HG02981 (cell line): ENCODE results near the gene KRT28.

Experiments used
- ATAC-seq: cut with Tn5 transposase; IDR thresholded peaks from one replicate; pipeline ENCODE4 v1.9.1; 2021; ENCODE audit warnings: mild to moderate bottlenecking, moderate library complexity; ENCODE audit not compliant: unreplicated experiment

KRT28 gene, protein sequence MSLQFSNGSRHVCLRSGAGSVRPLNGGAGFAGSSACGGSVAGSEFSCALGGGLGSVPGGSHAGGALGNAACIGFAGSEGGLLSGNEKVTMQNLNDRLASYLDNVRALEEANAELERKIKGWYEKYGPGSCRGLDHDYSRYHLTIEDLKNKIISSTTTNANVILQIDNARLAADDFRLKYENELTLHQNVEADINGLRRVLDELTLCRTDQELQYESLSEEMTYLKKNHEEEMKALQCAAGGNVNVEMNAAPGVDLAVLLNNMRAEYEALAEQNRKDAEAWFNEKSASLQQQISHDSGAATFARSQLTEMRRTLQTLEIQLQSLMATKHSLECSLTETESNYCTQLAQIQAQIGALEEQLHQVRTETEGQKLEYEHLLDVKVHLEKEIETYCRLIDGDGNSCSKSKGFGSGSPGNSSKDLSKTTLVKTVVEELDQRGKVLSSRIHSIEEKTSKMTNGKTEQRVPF

DNA sequence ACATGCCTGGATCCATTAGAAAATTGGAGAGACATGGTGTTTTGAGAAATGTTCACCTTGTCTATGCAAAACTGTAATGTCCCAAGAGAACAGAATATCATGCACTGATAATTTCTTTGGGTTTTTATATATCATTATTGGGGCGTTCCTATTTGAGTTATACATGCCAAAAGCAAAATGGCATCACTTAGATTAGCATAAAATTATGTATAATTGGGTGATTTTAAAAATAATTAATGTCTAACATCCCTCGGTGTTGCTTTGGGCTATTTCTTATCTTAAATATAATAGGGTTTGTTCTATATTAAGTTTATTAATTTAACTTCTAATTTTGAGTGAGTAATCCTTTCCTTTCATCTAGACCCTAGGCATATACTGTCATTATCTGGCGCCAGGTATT lies at the start of gene KRT28:
KRT28 (minus strand) TSS at position 101 of the 400 bp plus-strand sequence; CDS start at position 35, 66 bp downstream.
- no peak for ATAC-seq

DNA sequence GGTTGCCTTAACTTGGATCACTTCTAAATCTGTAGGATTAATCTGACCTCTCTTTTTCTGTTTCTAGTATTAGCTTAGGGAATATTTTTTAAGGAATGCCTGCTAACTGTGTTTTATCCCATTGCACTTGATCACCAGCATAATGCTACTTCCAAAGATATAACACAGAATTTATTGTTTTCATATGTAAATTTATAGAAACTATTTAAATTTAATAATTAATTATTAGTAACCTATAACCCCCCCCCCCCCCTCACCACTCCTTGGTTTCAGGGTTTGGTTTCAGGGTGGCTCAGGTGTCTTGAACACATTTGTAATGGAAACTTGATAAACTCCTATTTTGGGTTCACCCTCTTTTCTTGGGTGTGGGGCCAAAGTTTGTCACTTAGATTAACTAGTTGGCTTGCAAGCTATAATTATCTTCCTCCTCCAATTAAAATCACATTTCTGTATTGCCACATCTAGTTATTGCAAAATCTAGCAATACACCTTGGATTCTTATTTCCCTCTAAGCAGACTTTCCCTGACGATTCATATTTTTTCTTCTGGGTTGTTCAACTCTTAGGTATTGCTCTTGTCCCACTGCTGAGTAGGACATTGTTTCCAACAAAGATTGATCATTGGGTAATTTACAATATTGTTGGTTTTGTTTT lies 49.0 kb upstream of the KRT28 start:
- ATAC-seq = no peak

DNA sequence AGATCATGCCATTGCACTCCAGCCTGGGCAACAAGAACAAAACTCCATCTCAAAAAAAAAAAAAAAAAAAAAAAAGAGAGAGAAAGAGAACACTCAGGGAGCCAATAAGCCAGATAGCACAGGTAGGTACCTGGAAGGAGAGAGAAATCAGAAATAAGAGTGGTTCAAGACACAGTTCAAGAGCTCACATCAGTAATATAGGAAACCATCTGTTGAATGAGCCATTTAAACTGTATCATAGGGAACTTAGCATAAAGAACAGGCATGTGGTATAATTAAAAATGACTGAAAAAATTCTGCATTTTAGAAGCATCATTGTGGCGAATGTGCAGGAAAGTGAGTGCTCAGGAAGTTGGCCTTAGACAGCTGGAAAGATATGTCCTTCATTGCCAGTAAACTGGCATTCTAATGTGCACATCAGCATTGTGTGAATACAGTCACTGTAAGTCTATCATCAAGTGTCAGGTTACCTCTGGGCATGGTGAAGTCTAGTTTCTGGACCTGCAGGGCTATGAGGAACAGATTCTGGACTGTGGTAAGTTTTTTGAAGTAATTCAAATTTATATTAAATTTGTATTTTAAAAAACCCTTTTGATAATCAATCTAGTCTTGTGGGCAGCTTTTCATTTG lies 46.9 kb upstream of the KRT28 start:
- no peak for ATAC-seq

DNA sequence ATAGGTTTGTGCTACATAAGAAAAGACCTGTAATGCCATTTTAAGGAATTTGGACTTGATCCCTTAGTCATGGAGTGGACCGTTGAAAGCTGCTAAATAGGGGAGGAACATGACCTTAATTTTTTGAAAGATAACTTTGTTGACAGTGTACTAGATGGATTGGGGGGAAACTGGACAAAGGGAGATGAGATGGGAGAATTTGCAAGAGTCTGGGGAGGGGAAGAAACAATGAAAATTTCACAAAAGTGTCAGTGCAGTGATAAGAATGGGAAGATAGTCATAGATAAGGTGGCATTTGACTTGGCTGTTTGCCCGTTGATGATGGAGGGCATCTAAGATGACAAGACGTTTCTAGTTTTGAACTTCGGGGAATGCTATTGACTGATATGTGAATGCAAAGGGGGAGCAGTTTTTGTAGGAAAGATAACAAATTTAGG lies 44.9 kb upstream of the KRT28 start:
- no peak for ATAC-seq

DNA sequence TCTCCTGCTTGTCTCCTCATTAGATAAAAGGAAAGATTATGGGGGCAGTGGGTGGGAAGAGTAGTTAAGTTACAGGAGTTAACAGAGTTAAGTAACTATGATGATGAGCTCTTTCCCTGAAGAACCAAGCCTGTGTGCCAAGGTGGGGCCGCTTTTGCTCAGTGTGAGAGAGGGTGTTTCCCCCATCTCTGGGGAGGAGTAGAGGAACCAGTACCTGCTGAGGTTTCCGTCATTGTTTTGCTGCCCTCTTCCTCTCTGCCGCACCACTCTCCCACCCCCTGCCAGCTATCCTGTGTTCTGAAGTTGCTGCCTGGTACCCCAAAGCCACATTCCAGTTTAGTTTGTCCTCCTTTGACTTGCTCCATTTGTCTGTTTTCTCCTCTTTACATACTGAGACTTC lies 43.5 kb upstream of the KRT28 start:
- ATAC-seq = no peak

DNA sequence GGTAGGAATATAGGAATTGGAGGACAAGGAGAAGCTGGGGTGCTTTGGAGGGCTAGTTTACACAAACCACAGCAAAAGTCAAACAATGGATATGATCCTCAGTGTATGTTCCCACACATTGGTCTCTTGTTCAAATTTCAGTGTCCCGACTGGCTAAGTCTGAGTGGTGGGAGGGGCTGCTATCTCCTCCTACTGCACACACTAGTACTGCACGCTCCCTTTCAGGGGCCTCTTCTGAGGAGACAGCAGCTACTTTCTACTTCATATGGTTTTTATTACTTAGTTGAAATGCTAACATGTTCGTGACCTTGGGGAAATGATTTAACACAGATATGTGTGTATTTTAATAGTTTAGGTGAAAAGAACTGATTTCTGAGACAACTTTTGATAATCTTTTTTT lies 41.5 kb upstream of the KRT28 start:
- ATAC-seq = no peak

DNA sequence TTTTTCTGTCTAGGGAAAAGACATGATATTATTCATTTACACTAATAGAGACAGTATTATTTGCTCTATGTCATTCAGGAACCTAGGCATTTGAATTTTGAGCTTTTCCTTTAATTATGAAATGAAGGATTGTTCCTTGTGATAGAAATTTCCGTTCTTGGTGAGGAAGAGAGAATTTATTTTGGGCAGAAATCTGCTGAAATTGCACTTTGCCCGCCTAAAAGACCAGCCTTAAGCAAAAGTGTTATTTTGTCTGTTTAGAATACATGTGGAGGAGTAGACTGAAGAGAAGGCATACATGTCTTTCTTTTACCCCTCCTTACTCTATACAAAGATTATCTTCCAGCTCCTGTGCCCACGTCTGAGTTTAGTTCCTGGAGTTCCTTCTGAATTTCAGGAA lies 39.4 kb upstream of the KRT28 start:
- ATAC-seq = no peak

DNA sequence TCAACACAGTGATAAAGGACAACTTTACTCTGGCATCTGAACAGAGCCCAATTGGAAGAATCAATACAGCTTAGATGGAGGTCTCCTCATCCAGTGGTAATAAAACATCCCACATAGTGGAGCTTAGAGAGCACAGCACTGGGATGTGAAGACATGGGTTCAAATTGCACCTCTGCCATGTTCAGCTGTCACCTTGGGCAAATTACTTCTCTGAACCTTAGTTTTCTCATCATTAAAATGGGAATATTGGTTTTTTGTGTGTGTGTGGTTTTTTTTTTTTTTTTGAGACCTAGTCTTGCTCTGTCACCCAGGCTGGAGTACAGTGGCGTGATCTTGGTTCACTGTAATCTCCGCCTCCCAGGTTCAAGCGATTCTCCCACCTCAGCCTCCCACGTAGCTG lies 36.3 kb upstream of the KRT28 start:
- ATAC-seq = no peak

DNA sequence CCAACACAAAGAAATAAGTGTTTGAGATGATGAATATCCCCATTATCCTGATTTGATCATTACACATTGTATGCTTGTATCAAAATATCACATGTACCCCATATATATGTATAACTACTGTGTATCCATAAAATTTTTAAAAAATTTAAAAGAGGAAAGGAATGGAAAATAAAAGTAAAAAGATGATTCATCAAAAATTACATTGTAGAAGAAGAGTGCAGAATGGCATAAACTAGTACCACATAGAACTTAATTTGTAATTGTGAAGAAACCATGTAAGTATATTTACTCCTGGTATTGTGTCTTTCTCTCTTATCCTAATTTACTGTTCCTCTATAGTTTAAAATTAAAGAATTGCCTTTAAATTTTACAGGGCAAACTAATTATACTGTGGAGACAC lies 34.1 kb upstream of the KRT28 start:
- no peak for ATAC-seq

DNA sequence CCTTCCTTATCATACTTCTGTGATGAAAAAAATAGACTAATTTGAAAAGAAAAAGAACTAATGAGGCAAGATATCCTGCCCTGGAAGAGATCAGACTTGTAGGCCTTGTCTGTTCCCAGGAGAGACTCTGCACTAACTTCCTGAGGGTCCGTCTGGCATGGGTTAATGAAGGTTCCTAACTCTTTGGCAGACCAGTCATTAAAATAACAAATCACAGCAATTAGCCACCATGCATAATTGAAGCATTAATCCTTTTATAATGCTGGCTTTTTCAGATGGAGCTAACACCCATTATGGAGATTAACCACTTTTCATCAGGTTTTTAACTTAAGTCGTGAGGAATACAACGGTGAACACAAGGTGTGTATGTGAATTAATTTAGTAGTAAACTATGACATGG lies 33.1 kb upstream of the KRT28 start:
- ATAC-seq = no peak

DNA sequence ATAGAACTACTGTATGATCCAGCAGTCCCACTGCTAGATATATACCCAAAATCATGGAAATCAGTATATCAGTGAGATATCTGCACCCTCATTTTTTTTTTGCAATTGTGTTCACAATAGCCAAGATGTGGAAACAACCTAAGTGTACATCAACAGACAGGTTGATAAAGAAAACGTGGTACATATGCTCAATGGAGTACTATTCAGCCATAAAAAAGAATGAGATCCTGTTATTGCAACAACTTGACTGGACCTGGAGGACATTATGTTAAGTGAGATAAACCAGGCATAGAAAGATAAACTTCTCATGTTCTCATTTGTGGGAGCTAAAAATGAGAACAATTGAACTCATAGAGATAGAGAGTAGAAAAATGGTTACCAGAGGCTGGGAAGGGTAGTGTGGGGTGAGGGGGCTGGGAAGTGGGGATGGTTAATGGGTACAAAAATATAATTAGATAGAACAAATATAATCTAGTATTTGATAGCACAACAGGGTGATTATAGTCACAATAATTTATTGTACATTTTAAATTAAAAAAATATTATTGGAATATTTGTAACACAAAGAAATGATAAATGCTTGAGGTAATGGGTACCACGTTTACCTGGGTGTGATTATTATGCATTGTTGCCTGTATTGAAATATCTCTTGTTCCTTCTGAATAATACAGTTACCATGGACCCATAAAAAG lies 30.5 kb upstream of the KRT28 start:
- no peak for ATAC-seq

DNA sequence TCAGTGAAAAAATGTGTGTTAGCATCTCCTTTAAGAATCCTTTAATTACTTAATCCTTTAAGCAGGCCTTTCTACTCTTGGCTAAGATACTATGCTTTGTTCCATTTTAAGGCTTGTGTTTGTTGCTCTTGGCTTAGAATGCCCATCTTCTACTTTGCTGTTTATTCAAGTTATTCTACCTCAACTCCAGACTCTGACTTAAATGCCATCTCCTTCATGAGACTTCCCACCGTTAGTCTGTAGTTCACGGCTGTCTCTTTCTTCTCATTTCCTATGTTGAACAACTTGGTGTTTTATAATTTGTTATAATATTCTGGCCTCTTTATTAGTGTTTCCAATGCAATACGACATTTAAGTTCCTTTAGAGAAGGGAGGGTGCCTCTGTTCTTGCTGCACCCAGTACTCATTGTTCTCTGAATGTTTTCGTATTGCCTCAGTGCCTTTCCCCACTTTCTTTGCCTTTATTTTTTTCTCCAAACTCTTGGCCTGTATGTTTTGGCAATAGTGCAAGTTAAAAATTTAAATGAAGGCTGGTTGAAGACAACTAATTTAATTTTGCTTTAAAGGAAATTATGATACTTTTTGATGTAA lies 28.8 kb upstream of the KRT28 start:
- ATAC-seq = no peak

DNA sequence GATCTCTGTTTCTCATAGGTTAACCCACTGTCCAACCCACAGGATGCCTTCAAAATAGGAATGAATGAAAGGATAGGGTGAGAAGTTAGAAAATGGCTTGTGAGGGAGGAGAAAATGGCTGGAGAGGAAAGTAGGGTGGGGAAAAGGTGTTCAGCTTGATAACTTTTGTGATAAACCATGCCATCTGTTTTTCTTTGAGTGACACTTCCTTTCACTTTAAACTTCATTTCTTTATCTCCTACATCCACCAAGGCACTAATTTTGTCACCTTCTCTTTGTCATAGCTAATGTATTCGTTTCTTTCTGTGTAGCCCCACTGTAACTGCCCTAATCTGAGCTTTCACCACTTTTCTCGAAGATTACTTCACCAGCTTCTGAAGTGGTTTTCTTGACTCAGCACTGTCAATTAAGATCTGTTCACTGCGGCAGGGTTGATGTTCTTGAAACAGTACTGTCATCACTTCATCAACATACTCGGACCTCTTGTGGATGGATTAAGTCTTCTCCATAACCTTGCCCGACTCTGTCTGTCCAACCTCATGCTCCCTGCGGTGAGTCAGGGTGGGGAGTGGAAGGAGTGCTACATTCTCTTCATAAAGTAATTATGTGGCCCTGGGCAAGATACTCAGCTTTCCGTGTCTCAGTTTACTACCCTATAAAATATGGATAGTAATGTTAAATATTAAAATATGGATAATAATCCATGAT lies 28.1 kb upstream of the KRT28 start:
- no peak for ATAC-seq

DNA sequence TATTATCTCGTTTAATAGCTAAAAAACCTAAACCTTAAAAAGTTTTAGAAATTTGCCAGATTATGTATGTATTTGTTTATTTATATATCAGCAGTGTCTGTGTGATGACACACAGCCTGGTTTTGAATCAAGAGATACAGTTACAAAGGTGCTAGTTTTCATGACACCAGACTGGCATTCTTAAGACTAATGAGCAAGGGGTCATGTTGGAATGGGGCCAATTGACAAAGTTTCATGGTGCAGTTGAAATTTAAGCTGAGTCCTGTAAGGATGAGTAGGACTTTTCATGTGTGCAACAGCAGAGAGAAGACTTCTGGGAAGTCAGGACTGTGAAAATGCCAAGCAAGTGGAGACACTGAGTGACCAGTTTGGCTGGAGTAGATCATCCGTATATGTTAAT lies 25.8 kb upstream of the KRT28 start:
- ATAC-seq = no peak

DNA sequence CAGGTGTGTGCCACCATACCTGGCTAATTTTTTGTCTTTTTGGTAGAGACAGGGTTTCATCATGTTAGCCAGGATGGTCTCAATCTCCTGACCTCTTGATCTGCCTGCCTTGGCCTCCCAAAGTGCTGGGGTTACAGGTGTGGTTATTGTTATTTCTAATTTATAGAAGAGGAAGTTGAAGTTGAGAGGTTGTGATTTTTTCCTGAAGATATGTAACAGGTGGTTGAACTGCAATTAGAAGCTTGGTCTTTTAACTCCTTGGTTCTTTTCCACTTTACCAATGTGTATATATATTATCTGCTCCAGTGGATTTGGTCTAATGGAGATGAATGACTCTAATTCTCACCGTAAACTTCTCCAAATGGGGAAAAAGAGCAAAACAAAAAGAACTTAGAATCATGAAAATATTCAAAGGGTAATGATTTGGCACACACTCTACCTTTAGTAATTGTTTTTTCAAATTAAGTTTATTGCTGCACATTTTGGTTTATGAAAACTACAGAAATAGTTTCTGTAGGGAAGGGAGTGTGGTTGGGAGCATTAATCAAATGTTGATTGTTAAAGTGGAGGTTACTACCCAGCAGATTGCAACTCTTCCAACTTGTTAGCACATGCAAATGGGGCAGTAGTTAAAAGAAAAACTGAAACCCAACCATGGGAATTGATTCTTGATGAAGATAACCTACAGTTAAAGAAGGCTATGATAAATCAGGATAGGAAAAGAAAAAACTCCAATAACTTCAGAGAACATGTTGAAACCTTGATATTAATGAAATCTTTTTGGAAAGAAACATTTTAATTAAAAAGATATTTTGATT lies 24.5 kb upstream of the KRT28 start:
- no peak for ATAC-seq

DNA sequence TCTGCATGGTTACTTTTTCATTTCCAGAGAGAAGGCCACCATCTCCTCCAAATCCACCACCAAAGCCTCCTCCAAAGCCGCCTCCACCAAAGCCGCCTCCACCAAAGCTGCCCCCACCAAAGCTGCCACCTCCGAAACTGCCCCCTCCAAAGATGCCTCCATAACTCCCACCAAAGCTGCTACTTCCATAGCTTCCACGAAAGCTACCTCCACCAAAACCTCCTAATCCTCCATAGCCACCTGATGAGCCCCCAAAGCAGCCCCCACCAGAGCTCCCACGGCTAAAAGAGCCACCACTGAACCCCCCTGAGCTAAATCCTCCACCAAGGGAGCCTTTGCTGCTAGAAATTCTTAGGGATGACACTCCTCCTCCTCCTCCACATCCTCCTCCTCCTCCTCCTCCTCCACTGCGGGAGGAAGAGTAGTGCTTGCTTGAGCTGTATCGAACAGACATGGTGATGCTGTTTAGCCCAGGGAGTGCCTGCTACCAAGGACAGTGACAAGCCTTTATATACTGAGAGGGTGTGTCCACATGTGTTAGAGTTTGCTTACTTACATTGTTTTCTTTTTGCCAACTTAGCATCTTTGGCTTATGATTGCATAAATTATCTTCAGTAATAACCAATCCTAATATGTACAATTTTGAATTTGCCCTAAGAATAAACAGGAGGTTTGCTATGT lies 22.5 kb upstream of the KRT28 start, which contains the start of gene KRT10:
KRT10 (minus strand) TSS at position 483 of the 681 bp plus-strand sequence; CDS start at position 454, 29 bp downstream.
- ATAC-seq = no peak

DNA sequence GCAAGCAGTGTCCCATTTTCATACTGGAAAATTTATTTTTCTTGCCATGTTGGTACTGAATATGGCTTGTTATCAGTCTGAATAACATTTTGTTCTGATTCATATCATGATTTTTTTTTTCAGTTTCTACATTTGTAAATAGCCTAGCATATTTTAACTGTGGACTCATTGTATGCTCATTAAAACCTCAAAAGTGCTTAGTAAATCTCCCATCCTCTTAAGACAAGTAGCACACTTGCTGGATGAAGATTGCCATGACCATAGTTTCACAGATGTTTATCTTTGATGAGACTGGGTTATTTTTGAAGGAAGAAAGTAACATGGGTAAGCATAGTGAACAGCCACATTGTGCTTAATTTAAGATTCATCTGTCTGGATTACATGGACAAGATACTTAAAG lies 21.8 kb upstream of the KRT28 start:
- no peak for ATAC-seq

DNA sequence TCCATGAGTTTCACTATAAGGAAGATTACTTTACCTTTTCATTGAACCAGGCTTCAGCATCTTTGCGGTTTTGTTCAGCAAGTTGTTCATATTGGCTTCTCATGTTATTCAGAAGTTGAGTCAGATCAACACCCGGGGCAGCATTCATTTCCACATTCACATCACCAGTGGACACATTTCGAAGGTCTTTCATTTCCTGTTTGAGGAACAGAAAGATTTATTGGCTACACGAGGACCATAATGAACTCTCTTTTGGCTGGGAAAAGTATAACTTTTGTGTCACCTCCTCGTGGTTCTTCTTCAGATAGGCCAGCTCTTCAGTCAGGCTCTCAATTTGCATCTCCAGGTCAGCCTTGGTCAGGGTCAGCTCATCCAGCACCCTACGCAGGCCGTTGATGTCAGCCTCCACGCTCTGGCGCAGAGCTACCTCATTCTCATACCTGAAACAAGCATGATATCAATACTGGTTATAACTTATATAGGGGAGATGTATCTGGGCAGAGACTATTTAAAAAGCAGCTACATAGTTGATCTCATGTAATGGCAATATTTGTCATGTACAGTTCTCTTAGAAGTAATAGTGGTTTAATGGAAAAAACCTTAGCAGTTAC lies 20.6 kb upstream of the KRT28 start:
- ATAC-seq = no peak
